ENCODE data around the gene MRPL14.

DNA sequence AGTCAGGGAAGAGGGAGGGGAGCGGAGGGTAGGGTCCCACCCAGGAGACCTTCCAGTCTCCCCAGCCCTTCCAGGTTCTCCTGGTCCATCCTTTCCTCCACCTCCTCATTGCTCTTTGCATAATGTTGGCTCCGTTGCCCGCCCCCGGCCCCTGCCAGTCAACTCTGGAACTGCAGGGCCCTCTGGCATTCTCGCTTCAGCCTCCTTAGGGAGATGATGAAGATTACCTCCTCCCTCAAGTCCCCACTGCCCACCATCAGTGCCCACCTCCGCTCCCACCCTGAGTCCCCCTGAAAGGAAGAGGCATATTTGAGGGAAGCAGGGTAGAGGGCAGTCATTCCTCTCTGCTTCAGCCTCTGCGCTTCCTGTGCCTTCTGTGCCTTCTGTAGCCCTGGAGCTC lies 8.6 kb upstream of the MRPL14 start:
- TF ChIP-seq CTCF (IDR thresholded peaks at IDR 0.05) = no peak
- TF ChIP-seq POLR2A (IDR thresholded peaks at IDR 0.05) = no peak
